Ammon's horn (tissue), 1 donor: ENCODE measurements around the gene MYH15.

Experiments used
- DNase-seq: peaks from one replicate; pipeline ENCODE4 v3.0.0-alpha.2; 2016; ENCODE audit warnings: low spot score

MYH15 gene

GRCh38 chr3:108509871-108510270 lies 525 bp downstream of the MYH15 start:
- no peak for DNase-seq

- DNase-seq = no peak
These were observed 1.1 kb downstream of the MYH15 start for GRCh38 chr3:108509263-108509662.

- DNase-seq = no peak
These were observed 2.5 kb downstream of the MYH15 start for GRCh38 chr3:108507902-108508301.

- no peak for DNase-seq
These were observed 4.6 kb downstream of the MYH15 start for GRCh38 chr3:108505811-108506210.

GRCh38 chr3:108503722-108504121 lies 6.7 kb downstream of the MYH15 start:
- no peak for DNase-seq

GRCh38 chr3:108501535-108501934 lies 8.9 kb downstream of the MYH15 start:
- no peak for DNase-seq

GRCh38 chr3:108500728-108501127 lies 9.7 kb downstream of the MYH15 start:
- no peak for DNase-seq

- no peak for DNase-seq
These were observed 13.1 kb downstream of the MYH15 start for GRCh38 chr3:108497271-108497670.

- DNase-seq = no peak
These were observed 14.7 kb downstream of the MYH15 start for GRCh38 chr3:108495717-108496116.

GRCh38 chr3:108494906-108495531 lies 15.4 kb downstream of the MYH15 start:
- no peak for DNase-seq

GRCh38 chr3:108493862-108494261 lies 16.5 kb downstream of the MYH15 start:
- DNase-seq = peak; percentile 19

- DNase-seq = no peak
These were observed 18.9 kb downstream of the MYH15 start for GRCh38 chr3:108491456-108491855.

- peak; percentile 83 for DNase-seq
These were observed 20.6 kb downstream of the MYH15 start for GRCh38 chr3:108489776-108490175.

- DNase-seq = no peak
These were observed 21.8 kb downstream of the MYH15 start for GRCh38 chr3:108488631-108489030.

GRCh38 chr3:108487439-108487838 lies 23.0 kb downstream of the MYH15 start:
- DNase-seq = no peak

- peak; percentile 83 for DNase-seq
These were observed 23.5 kb downstream of the MYH15 start for GRCh38 chr3:108486941-108487340.

GRCh38 chr3:108486338-108486737 lies 24.1 kb downstream of the MYH15 start:
- DNase-seq = peak; percentile 21

- DNase-seq = peak; percentile 16
These were observed 25.2 kb downstream of the MYH15 start for GRCh38 chr3:108485146-108485545.

- DNase-seq = no peak
These were observed 31.2 kb downstream of the MYH15 start for GRCh38 chr3:108479224-108479623.

- DNase-seq = peak; percentile 79
These were observed 32.8 kb downstream of the MYH15 start for GRCh38 chr3:108477511-108478147.

- DNase-seq = peak; percentile 23
These were observed 35.1 kb downstream of the MYH15 start for GRCh38 chr3:108475220-108475782.

- DNase-seq = no peak
These were observed 35.8 kb downstream of the MYH15 start for GRCh38 chr3:108474581-108474980.

- no peak for DNase-seq
These were observed 36.7 kb downstream of the MYH15 start for GRCh38 chr3:108473711-108474110.
